OCI-LY3 (cell line): ENCODE results near the gene ALDH1L1.

Experiments
- H2AFZ ChIP-seq: fragments of 200-600, 300-600 bp; shearing (Covaris generic); 2 replicates; pipeline ENCODE4 v1.6.0; 2014; ENCODE audit warnings: antibody characterized with exemption, low read depth, low read length
- H3K27ac ChIP-seq: fragments of 200-600, 300-600 bp; sonication (generic); 2 replicates; pipeline ENCODE4 v1.5.1; 2014; ENCODE audit warnings: mild to moderate bottlenecking, low read length, moderate library complexity, mixed read lengths
- H3K27me3 ChIP-seq: fragments of 200-600, 300-600 bp; sonication (generic); 2 replicates; pipeline ENCODE4 v1.6.1; 2014; ENCODE audit warnings: low read depth, low read length, mixed read lengths
- H3K36me3 ChIP-seq: fragments of 200-600, 300-600 bp; sonication (generic); replicated peaks from 2 replicates; pipeline ENCODE3; 2014; ENCODE audit warnings: low read depth, low read length, mixed read lengths
- H3K4me1 ChIP-seq: fragments of 300-600, 200-600 bp; sonication (generic); 2 replicates; pipeline ENCODE4 v1.6.1; 2014; ENCODE audit warnings: low read length, mixed read lengths
- H3K4me2 ChIP-seq: fragments of 200-600, 300-600 bp; sonication (generic); 2 replicates; pipeline ENCODE4 v1.6.1; 2014; ENCODE audit warnings: low read length, mixed read lengths
- H3K4me3 ChIP-seq: fragments of 300-600, 200-600 bp; sonication (generic); 2 replicates; pipeline ENCODE4 v1.5.1; 2014; ENCODE audit warnings: antibody characterized with exemption, mild to moderate bottlenecking, low read length, moderate library complexity
- H3K79me2 ChIP-seq: fragments of 300-600, 200-600 bp; shearing (Covaris generic); 2 replicates; pipeline ENCODE4 v1.6.1; 2014; ENCODE audit warnings: mild to moderate bottlenecking, low read length, mixed read lengths
- H3K9ac ChIP-seq: fragments of 300-600, 200-600 bp; shearing (Covaris generic); 2 replicates; pipeline ENCODE4 v1.6.0; 2014; ENCODE audit warnings: mild to moderate bottlenecking, low read length, moderate library complexity
- H3K9me3 ChIP-seq: fragments of 200-600, 300-600 bp; shearing (Covaris generic); 2 replicates; pipeline ENCODE4 v1.6.1; 2014; ENCODE audit warnings: low read length, mixed read lengths; ENCODE audit not compliant: insufficient read depth
- H4K20me1 ChIP-seq: fragments of 200-600, 300-600 bp; sonication (generic); 2 replicates; pipeline ENCODE4 v1.6.1; 2016; ENCODE audit warnings: low read length, mixed read lengths; ENCODE audit not compliant: insufficient read depth
- EZH2phosphoT487 ChIP-seq: fragments of 200-600 bp; shearing (Covaris generic); IDR thresholded peaks from 2 replicates; pipeline ENCODE4 v1.6.1; 2018; ENCODE audit warnings: antibody characterized with exemption, mixed run types, low read depth
- TF ChIP-seq, protein P1 (sequence below): fragments of 200-600, 300-600 bp; sonication (generic); IDR thresholded peaks from 2 replicates; pipeline ENCODE4 v1.5.1; 2014; ENCODE audit warnings: antibody characterized with exemption, low read length, low read depth

ALDH1L1 gene

DNA sequence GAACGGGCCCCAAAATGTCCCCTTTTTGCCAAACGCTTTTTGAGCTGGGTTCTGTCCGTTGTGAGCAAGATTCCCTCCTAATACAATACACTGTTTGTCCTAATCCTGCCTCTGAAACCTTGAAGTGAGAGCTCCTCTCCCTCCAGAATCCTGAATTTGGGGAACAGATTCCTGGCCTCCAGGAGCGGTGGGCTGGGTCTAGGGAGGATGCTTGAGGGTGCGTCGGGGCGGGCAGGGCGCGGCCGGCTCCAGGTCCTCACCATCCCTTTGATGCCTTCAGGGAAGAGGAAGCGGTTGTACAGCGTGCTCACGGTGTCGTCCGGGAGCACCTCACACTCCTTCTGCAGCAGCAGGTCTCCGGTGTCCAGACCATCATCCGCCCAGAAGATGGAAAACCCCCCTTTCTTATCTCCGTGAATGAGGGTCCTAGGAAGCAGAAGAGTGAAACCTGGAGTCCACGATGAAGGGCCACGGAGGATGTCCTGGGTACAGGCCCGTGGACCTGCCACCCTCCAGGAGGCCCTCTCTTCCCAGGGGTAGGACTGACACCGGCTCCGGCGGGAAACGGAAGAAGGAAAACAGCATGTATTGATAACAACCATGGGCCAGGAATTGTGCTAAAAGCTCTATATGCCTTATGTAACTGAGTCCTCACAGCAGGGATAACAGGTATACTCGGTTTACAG is 23.2 kb downstream of the ALDH1L1 start:
- H3K79me2 ChIP-seq, result no peaks in the 10 kb centered on the region
- H3K4me3 ChIP-seq, result no peak overlapping the region
- no peaks in the 10 kb centered on the region for H3K4me1 ChIP-seq
- no peak overlapping the region for H3K4me2 ChIP-seq
- no peaks in the 10 kb centered on the region for H3K36me3 ChIP-seq
- H3K27ac ChIP-seq, result no peak overlapping the region
- TF ChIP-seq, protein P1, sequence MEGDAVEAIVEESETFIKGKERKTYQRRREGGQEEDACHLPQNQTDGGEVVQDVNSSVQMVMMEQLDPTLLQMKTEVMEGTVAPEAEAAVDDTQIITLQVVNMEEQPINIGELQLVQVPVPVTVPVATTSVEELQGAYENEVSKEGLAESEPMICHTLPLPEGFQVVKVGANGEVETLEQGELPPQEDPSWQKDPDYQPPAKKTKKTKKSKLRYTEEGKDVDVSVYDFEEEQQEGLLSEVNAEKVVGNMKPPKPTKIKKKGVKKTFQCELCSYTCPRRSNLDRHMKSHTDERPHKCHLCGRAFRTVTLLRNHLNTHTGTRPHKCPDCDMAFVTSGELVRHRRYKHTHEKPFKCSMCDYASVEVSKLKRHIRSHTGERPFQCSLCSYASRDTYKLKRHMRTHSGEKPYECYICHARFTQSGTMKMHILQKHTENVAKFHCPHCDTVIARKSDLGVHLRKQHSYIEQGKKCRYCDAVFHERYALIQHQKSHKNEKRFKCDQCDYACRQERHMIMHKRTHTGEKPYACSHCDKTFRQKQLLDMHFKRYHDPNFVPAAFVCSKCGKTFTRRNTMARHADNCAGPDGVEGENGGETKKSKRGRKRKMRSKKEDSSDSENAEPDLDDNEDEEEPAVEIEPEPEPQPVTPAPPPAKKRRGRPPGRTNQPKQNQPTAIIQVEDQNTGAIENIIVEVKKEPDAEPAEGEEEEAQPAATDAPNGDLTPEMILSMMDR, result no peak
- no peak for TF ChIP-seq EZH2phosphoT487
- no peaks in the 10 kb centered on the region for H4K20me1 ChIP-seq
- no peaks in the 10 kb centered on the region for H3K9me3 ChIP-seq
- H2AFZ ChIP-seq, result no peak overlapping the region
- H3K27me3 ChIP-seq, result peaks cover 4% of the 10 kb centered on the region
- no peak overlapping the region for H3K9ac ChIP-seq

GRCh38 chr3:126156468-126156867 is 23.9 kb downstream of the ALDH1L1 start:
- Histone ChIP-seq H4K20me1 (no peaks in the 10 kb centered on the region), H3K79me2 (no peaks in the 10 kb centered on the region), H3K36me3 (no peaks in the 10 kb centered on the region), H3K9ac (no peak overlapping the region), H3K4me1 (no peaks in the 10 kb centered on the region), H3K4me3 (no peak overlapping the region), H3K27ac (no peak overlapping the region), H3K9me3 (no peaks in the 10 kb centered on the region), H3K27me3 (no peaks in the 10 kb centered on the region), H3K4me2 (no peak overlapping the region), H2AFZ (no peak overlapping the region)
- TF ChIP-seq EZH2phosphoT487, result no peak
- TF ChIP-seq, protein P1, result no peak

- H3K36me3 ChIP-seq, result no peaks in the 10 kb centered on the region
Observed at GRCh38 chr3:126155819-126156218, 24.6 kb downstream of the ALDH1L1 start.

GRCh38 chr3:126155280-126155640 is 25.1 kb downstream of the ALDH1L1 start:
- no peak overlapping the region for H3K4me2 ChIP-seq
- H3K36me3 ChIP-seq, result no peaks in the 10 kb centered on the region
- TF ChIP-seq, protein P1, result no peak
- TF ChIP-seq EZH2phosphoT487, result no peak
- H3K4me3 ChIP-seq, result no peak overlapping the region
- no peak overlapping the region for H2AFZ ChIP-seq
- no peak overlapping the region for H3K27ac ChIP-seq
- no peak overlapping the region for H3K9ac ChIP-seq
- H3K4me1 ChIP-seq, result no peaks in the 10 kb centered on the region
- H3K27me3 ChIP-seq, result no peaks in the 10 kb centered on the region
- no peaks in the 10 kb centered on the region for H3K9me3 ChIP-seq
- no peaks in the 10 kb centered on the region for H3K79me2 ChIP-seq
- no peaks in the 10 kb centered on the region for H4K20me1 ChIP-seq

More at GRCh38 chr3:126155819-126156218, 24.6 kb downstream of the ALDH1L1 start:
- Histone ChIP-seq H3K27me3 (no peaks in the 10 kb centered on the region), H3K4me3 (no peak overlapping the region), H3K79me2 (no peaks in the 10 kb centered on the region), H3K4me1 (no peaks in the 10 kb centered on the region), H2AFZ (no peak overlapping the region), H4K20me1 (no peaks in the 10 kb centered on the region), H3K4me2 (no peak overlapping the region), H3K9me3 (no peaks in the 10 kb centered on the region), H3K27ac (no peak overlapping the region), H3K9ac (no peak overlapping the region)
- no peak for TF ChIP-seq EZH2phosphoT487
- TF ChIP-seq, protein P1, result no peak
